ENCODE results near the gene VSNL1.

Gene VSNL1

GRCh38 chr2:17540093-17540812 lies at the start of gene VSNL1:
Gene VSNL1, plus strand, starts transcription at chr2:17540696. Its CDS starts 51,379 bp downstream, at chr2:17592075.
- DNase-seq: no peak

DNA sequence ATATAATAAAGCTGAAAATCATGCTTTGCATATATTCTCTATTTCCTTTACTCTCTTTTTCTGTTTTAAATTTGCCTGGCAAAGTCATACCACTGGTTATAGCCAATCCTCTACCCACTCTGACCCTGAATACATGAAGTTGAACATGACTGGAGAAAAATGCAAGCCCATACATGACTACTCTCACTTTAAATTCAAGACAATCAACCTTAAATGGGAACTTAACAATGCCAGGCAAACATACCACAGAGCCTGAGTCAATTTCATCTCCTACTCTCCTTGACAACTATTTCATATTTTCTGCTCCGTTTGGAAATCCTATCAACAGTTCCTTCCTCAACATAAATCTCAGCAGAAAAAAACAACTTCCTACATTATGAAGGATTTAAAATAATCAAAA lies 44.9 kb upstream of the VSNL1 start:
- no peak for DNase-seq

DNA sequence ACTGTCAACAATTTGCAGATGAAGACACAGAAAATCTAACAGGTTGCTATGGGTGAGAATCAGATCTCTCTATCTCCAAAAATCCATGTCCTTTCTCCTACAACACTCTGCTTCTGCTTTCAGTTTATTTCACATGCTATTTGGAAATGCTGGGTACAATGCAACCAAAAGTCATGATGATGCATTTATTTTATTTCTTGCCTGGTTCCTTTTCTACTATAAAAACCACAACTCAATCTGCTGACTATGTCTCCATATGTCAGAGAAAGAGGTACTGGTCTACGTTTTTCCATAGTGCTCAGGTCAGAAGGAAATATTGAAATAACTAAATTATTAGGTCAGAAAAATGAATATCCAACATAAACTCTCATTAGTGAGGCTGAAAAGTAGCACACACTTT lies 42.8 kb upstream of the VSNL1 start:
- no peak for DNase-seq

GRCh38 chr2:17506736-17507616 lies 33.5 kb upstream of the VSNL1 start:
- DNase-seq: no peak

- no peak for DNase-seq
Observed at GRCh38 chr2:17515652-17516051, 24.8 kb upstream of the VSNL1 start.

DNA sequence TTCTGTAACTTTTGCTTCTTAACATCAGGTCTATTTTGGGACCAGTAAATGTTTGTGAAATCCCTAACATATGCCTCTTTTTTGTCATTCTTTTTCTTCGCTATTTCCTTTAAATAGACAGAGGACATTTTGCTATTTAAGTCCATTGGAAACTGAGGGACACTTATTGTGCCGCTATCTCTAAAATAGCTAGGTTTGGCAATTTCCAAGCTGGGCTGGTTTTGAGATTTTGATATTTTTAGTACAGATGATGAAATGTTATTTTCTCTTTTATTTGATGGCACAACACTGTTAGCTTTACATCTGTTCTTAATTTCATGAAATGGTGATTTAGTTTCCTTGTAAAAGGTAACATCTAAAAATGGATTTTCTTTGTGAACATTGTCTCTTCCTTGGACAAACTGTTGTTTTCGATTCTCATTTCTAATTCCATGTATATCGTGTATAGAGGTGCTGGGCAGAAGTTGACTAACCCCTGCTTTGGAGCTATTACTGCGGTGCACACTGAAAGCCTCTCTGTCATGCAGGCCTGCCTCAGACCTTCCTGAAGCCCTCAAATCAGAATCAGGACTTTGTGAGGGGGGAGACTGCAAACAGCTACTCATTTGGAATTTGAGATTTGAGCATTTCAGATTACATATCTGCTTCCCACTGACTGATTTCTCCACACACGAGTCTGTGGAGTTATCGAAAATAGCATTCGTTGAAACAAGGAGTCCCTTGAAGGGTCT lies 22.9 kb upstream of the VSNL1 start:
- DNase-seq: no peak

DNA sequence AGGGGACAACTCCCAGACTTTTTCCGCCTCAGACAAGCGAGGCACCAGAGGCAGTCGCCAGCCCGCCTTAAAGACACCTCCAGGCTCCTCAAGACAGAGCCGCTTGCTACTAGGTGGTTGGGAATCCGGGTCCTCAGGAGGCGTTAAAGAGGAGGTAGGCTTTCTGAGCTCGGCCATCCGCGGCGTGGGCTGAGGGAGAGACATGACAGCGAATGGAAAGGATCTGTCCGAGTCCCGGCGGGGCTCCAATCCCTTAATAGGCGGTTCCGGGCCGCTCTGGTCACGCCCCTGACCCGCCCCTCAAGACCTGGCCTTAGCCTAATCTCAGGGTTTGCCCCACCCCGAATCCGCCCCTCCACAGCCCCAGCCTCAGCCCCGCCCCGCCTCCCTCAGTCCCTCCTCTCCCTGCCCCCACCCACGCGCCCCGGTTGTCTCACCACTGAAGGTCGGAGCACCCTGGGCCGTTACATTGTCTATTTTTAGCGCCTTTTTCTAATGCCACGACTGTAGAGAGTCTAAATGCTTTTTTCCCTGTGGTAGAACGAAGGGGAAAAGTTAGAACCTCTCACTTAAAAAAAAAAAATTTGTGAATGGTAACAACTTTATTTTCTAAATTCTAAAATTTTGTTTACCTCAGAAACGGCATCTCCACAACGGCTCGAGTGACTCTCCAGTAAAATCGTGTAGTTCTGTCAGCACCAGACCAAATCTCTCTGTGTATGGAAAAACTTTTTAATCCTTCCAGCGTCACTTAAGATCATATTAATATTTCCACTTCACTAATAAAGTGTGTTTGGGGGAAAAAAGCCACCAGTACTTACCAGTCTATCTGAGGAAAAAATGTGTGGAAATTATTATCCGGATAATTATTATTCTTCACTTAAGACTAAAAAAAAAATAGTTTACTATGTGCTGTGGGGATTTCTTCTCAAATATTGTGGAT lies 22.0 kb upstream of the VSNL1 start, which contains the start of gene RAD51AP2:
Gene RAD51AP2, minus strand, starts transcription at position 229 of the 943 bp plus-strand sequence. Its CDS starts 25 bp downstream, at position 204.
- peak; percentile 13 for DNase-seq

DNA sequence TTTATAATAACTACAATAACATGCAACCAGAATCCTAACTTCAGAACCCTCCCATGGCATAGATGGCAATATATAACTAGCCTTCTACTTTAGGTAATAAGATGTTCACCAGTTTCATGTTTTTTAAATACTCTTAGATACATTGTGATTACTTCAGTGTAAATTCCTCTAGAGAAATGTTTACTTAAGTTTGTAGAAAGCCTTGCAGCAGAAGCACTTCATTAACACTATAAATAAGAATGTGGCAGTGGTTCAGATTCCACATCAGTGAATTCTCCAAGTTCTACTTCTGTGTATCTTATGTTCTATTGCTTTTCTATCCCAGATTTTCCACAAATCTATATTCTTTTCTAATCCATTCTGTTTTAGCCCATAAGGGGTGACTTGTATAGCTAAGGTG lies 21.0 kb upstream of the VSNL1 start:
- DNase-seq: no peak

DNA sequence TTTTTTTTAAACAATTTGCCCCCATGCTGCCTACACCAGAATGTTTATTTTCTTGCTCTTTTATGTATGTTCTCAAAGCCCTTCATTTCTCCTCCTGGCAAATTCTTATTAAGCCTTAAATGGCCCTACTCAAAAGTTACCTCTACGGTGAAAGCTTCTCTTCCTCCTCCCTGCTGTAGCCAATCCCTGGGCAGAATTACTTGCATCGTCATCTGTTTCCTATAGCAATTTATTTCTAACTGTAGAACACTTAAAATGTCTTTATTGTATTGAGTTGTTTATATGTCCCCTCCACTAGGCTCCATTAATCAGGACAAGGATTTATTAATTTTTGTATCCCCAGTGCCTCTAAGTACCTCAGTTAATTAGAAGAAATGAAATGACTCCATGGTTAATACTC lies 19.7 kb upstream of the VSNL1 start:
- DNase-seq: no peak

DNA sequence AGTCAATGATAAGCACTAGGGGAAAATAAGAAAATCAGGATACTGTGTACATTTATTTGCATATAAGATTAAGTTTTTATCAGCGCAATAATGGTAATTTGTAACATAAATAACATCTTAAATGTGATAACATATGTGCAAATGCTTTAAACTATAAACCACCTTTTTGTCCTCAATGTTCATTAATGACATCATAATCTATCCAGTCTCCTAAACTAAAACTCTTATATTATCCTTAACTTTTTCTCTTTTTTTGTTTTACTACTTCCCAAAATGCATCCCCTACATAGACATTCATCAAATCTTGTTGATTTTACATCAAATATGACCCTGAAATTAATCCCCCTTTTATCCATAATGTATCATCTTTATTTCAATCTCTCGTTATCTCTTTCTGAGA lies 18.9 kb upstream of the VSNL1 start:
- no peak for DNase-seq

GRCh38 chr2:17522303-17522702 lies 18.2 kb upstream of the VSNL1 start:
- no peak for DNase-seq

DNA sequence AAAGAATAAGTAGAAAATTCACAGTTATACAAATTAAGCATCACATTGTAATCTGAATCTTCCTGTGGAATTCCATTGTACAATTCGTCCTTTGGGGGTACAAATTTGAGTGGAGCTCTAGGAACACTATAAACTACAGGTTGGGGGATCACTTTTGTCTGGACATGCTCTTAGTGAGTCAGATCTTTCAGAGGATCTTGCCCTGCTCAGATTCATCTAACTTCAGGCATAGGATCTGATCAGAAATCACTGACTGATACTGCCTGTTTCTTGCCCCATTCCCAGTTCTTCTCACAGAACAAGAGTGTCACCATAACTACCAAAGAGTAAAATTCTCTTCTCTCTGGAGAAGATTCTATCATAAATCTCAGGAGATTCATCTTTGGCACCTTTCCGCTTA lies 10.7 kb upstream of the VSNL1 start:
- no peak for DNase-seq

DNA sequence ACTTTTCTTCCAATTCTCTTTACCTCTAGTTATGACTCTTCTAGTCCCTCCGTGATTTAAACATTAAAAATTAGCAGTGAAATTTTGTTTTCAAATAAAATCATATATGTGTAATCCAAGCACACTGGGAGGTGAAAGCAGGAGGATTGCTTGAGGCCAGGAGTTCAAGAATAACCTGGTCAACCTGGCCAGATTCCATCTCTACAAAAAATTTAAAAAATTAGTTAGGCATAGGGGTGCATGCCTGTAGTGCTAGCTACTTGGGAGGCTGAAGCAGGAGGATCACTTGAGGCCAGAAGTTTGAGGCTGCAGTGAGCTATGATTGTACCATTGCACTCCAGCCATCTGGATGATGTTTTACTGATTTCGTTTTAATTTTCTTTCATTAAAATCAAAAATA lies 7.0 kb upstream of the VSNL1 start:
- DNase-seq: no peak

DNA sequence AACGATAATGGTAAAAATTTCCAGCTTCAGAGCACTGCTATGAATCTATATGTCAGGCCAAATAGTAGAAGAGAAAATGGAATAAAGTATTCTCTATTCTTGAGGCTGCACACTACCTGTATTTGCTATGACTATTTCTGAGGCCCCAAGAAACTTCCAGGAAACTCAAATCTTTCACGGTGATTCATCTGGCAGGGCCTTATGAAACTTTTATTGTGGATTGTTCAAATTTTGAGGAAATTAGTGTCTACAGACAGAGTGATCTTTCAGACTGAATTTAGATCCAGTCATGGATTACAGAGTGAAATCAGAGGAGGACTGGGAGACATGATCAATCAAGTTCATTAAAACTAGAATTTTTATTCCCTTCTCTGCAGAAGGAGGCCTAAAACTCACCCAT lies 4.1 kb upstream of the VSNL1 start:
- no peak for DNase-seq

- DNase-seq: no peak
Observed at GRCh38 chr2:17538022-17538843, 2.3 kb upstream of the VSNL1 start.

DNA sequence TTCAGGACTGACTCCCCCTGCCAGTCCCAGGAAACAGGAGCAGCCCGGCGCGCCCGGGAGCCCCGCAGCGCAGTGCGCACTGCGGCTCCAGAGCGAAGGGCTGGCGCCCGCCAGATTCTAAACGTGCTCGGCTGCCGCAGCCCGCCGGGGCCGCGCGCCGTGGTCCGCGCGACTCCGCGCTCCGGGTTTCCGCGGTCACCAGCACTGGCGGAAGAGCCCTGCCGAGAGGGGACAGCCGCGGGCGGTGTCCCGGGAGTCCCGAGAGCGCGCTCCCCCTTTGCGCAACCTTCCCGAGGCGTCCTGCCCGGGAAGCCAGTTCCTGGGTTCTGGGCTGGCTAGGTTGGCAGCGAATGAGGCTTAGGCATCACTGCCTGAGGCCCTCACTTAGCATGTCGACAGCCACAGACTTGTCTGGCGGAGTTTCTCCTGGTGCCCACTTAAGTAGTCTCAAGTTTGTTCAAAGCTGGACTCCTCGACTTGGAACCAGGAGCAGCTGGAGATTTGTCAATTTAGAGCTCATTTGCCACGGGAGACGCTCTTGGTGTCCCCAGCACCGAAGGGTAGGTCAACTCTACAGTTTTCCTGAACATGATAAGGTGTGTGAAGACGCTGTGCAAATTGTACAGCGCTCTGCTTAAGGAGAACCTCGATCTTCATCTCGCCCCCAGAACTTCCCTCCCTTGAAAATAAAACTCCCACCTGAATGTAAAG lies 1.5 kb upstream of the VSNL1 start:
- no peak for DNase-seq

DNA sequence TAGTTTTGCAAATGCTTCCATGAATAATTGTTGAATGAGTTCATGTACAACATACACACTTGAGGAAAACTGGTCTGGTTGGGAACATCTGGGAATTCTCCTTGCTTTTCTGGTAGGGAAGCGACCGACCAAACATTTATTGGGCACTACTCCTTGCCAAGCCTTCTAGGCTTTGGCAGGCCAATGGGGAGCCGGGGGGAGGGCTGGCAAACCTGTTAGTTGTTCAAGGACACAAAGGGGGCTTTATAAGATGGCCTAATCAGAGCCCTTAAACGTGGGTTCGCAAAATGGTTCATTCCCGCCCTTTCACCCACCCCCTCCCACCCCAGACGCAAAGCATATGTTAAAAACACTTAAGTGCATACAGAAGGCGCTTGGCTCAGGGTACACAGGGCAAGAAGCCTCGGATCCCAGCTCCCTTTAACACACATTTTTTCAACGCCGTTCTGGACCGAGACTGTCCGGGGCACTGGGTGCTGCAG lies 844 bp upstream of the VSNL1 start:
- no peak for DNase-seq

DNA sequence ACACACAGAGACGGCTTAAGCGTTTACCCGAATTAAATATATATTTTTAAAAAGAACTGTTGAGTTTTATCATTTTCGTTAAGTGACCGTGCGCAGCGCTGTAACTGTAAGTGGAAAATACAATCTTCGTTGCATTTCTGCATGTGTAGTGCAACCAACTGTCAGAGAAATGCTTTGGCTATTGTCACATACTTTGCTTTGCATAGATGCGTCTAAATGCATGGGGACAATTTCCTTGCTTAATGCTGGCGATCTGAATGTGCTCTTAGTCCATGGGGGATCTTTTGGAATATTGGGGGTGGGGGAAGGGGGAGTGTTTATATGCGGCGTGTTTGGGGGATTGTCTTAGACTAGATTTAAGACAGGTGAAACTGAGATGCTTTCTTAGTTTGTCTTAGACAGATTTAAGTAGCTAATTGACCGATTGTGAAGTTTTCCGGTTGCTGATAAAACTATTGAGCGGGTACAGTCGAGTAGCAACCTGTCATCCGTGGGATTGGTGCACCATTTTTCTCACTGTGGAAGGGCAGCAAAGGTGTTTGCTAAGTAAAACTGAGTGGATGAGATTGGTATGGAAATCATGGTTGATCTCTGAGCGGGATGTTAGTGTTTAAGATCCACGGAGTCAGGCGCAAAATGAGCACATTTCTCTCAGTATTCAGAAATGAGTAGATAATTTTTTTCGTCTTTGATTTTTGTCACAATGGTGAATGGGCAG lies 476 bp downstream of the VSNL1 start:
- no peak for DNase-seq

- DNase-seq: no peak
Observed at GRCh38 chr2:17541531-17541950, 1.0 kb downstream of the VSNL1 start.

DNA sequence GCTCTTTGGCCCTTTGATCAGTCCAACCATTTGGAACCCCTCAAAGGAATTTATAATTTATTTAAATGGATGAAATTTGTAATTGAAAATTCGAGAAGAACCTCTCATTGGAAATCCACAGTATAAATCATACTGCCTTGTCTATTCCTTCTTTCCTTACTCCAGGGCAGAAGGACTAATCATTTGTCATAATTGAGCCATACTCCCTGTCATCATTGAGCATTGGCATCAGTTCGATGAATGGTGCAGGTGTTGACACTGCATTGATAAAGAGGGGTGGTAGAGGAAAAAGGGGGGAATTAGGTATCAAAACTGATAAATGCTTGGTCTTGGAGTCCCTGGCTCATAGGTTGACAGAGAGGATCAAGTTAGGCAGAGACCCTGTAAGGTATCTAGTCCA lies 2.0 kb downstream of the VSNL1 start:
- no peak for DNase-seq

Data from stimulated activated CD4-positive, alpha-beta T cell treated with anti-CD3 and anti-CD28 coated beads, Interleukin-12 subunit alpha, Interleukin-12 subunit beta, amount 100 ng/mL, for 4 hours (primary cell).